ENCODE data around the gene HEXD.

The HEXD gene

GRCh38 chr17:82382933-82383255 lies 35.3 kb upstream of the HEXD start:
- DNase-seq, result no peak

DNA sequence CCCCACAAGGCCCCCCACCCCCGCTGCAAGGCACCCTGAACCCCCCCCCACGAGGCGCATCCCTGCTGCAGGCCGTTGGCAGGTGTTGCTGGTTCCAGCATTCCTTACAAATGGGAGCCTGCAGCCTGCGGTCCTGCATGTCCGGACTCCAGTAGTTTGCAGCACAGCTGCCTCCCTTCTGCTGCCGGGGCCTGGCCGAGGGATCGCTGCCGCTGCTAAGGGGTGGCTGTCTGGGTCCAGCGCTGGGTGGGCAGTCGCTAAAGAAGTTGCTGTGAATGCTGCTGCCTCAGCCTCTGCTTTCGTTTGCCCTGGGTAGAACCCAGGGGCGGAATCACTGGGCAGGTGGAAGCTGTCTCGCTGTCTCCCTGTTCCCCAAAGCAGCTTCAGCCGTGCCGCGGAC lies 34.7 kb upstream of the HEXD start:
- no peak for DNase-seq

DNA sequence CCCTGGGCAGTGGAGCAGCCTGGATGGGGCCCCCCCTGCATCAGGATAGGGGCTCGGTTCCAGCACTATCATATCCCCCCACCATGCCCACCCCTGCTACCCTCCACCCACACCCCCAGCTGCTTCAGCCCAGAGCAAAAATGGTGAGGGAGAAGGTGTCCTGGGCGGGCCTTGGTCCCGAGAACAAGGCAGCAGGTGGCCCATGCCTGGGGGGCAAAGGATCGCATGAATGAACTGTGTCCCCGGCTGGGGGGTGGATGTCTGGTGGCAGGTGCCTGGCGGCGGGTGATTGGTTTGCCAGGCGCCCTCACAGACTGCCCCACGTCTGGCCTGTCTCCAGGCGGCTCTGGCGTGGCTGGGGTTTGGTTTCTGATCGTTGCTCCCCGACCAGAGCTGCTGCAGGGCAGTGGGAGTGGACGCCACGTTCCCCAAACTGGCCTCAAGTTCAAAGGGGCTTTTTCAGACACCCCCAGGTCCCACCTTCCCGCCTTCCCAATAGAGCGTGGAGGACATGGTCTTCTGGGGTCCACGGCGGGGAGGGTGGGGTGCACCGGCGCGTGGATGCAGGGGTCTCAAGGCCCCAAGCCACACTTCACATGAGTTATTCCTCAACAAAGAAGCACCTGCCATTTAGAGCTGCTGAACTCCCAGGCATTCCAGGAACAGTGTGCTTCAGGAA lies 34.0 kb upstream of the HEXD start:
- no peak for DNase-seq

GRCh38 chr17:82384730-82385481 lies 33.2 kb upstream of the HEXD start:
- no peak for DNase-seq

GRCh38 chr17:82385559-82386254 lies 32.4 kb upstream of the HEXD start:
- no peak for DNase-seq

- DNase-seq, result no peak
Observed at GRCh38 chr17:82386255-82386831, 31.8 kb upstream of the HEXD start.

DNA sequence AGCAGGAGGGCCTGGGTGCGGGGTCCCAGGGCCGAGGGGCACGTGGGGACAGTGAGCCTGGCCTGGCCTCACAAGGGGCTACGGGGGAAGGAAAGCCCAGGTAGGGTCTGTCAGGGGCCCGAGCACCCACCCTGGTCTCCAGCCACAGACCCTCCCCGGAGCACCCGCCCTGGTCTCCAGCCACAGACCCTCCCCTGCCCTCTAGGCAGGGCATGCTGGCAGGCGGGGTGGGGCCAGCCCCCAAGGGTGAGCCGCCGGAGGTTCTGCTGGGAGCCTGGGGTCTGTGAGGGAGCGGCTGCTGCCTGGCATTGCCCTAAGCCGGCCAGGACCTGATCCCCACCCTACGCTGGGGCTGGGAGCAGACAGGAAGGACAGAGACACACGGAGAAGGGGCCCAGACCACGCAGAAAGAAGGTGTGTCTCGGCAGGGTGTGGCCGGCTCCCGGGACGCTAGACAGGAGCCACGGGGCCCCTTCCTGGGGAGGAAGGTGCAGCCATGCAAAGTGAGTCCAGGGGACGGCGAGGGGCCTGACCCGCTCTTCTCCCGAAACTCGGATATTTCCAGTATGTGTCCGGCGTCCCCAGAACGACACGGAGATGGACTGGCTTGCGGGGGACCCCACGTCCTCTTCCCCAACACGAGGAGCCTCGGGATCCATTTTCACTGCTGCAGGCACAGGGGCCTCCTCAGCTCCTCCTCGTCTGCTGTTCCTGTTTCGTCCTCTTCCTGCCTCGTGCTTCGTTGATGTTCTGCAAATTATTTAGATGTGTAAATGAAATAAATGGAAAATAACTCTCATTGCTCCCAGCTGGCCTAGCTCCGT lies 31.1 kb upstream of the HEXD start:
- DNase-seq, result no peak

- no peak for DNase-seq
Observed at GRCh38 chr17:82387705-82388106, 30.4 kb upstream of the HEXD start.

- DNase-seq, result no peak
Observed at GRCh38 chr17:82388223-82388921, 29.8 kb upstream of the HEXD start.

GRCh38 chr17:82388922-82389283 lies 29.2 kb upstream of the HEXD start:
- no peak for DNase-seq

- no peak for DNase-seq
Observed at GRCh38 chr17:82389379-82389778, 28.8 kb upstream of the HEXD start.

- DNase-seq, result no peak
Observed at GRCh38 chr17:82390015-82390859, 27.9 kb upstream of the HEXD start.

- DNase-seq, result no peak
Observed at GRCh38 chr17:82390860-82391435, 27.2 kb upstream of the HEXD start.

DNA sequence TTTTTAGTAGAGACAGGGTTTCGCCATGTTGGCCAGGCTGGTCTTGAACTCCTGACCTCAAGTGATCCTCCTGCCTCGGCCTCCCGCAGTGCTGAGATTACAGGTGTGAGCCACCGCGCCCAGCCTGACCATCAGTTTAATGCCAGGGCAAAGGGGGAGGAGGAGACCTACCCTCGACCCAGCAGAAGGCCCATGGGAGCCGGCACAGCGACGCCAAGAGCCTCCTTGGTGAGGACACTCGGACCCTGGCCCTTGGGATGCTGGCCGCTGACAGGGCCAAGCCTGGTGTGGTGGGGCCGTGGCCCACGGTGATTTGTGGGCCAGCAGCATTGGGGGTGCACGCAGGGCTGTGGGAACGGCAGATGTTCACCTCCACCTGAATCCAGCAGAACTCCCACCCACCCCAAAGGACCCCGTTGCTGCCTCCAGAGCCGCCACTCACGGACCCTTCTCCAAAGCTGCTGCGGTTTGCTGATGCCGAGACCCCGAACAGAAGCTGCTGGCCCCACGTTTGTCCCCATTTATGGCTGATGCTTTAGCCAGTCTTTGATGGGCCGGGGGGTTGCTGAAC lies 26.6 kb upstream of the HEXD start:
- DNase-seq, result no peak

- DNase-seq, result no peak
Observed at GRCh38 chr17:82392209-82392920, 25.8 kb upstream of the HEXD start.

GRCh38 chr17:82392941-82393340 lies 25.2 kb upstream of the HEXD start:
- DNase-seq, result no peak

DNA sequence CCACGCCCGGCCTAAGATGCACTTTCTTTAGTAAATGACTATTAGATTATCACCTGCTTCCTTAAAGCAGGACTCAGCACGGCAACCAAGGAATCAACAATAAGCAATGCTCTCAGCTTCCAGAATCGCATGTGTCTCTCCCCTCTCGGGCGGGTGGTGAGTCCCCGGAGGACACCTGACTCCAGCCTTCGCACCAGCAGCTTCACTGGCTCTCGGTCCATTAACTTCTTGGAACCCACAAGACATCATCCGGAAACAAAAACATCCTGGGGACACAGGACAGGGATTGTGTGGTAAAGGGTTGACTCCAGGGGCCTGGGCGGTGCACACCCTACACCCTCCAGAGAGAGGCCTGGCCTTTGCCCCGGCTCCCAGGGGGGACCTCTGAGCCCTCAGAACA lies 23.9 kb upstream of the HEXD start:
- no peak for DNase-seq

- no peak for DNase-seq
Observed at GRCh38 chr17:82396601-82397435, 21.3 kb upstream of the HEXD start.

All from stimulated activated CD4-positive, alpha-beta T cell treated with anti-CD3 and anti-CD28 coated beads, Interleukin-4, amount 100 ng/mL, for 24 hours (primary cell).